ENCODE data around the gene EXOC6B. TPM values are rescaled to one million over a fixed set of nuclear protein-coding genes. Genes with fewer than 3 reads are reported as not detected.

Gene EXOC6B
- total and polyA plus RNA-seq, 2 donors from 2014 or later = 5.9 to 31.3 TPM

DNA sequence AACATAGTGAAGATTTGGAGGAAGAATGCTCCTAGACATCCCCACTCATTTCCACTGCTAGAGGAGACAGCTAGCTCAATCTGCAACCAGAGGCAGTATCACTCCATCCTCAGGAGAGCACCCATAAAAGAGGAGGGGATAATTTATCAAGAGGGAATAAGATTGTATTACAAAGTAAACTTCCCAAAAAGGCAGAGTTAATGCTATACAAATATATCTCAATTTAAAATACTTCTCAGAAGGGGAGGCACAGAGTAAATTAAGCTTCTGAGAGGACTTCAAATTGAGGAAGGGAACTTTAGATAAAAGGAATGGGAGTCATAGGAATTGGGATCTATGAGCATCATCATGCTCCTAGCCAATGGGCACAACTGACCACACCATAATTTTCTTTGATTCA, 29.1 kb downstream of the EXOC6B start:
- Histone ChIP-seq H3K9ac (ENCODE audit: low read length in 3 of 3) (no peak overlapping the region), H3K9me3 (ENCODE audit: control insufficient read depth in 2 of 3, insufficient read depth in 1 of 3, low read length in 3 of 3) (no peaks in the 10 kb centered on the region), H3K27ac (ENCODE audit: low read depth in 2 of 2, low read length in 2 of 2) (no peak overlapping the region), H3K4me1 (ENCODE audit: control insufficient read depth in 2 of 3, insufficient read depth in 2 of 3, low read depth in 1 of 3, low read length in 3 of 3) (peaks cover 0 to 6% (median 3%) of the 10 kb centered on the region in 3 donors), H3K36me3 (ENCODE audit: control insufficient read depth in 2 of 3, insufficient read depth in 3 of 3, low read length in 3 of 3) (no peaks in the 10 kb centered on the region), H3K27me3 (ENCODE audit: control insufficient read depth, insufficient read depth, low read length) (no peaks in the 10 kb centered on the region), H3K4me3 (ENCODE audit: low read length in 3 of 3) (no peak overlapping the region)
- FAIRE-seq (no peak), DNase-seq (peak in 1 of 5 donors; percentile 2)
- intact Hi-C loops (cut with DNase I) = no loop called here
- TF ChIP-seq, protein P1, sequence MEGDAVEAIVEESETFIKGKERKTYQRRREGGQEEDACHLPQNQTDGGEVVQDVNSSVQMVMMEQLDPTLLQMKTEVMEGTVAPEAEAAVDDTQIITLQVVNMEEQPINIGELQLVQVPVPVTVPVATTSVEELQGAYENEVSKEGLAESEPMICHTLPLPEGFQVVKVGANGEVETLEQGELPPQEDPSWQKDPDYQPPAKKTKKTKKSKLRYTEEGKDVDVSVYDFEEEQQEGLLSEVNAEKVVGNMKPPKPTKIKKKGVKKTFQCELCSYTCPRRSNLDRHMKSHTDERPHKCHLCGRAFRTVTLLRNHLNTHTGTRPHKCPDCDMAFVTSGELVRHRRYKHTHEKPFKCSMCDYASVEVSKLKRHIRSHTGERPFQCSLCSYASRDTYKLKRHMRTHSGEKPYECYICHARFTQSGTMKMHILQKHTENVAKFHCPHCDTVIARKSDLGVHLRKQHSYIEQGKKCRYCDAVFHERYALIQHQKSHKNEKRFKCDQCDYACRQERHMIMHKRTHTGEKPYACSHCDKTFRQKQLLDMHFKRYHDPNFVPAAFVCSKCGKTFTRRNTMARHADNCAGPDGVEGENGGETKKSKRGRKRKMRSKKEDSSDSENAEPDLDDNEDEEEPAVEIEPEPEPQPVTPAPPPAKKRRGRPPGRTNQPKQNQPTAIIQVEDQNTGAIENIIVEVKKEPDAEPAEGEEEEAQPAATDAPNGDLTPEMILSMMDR (IDR thresholded peaks at IDR 0.05; ENCODE audit: borderline replicate concordance, extremely low read depth, insufficient read depth) = no peak

DNA sequence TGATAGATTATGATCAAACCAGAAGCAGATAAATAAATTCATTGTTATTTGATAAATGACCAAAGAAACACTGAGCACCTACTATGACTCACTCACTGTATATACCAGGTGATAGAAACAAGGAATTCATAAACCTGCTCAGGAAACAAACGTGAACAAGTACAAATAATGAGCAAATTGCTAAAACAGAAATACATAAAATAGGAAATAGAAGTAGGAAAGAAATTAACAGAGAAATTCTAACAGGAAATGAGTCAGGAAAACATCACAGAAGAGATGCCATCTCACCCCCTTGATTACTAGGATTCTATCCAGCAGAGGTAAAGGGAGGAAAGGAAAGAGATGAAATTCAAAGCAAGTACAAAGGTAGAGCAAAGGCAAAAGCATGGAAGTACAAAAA, 31.3 kb downstream of the EXOC6B start:
- TF ChIP-seq, protein P1 (IDR thresholded peaks at IDR 0.05; ENCODE audit: borderline replicate concordance, extremely low read depth, insufficient read depth) = no peak
- Histone ChIP-seq H3K4me3 (ENCODE audit: low read length in 3 of 3) (no peak overlapping the region), H3K27ac (ENCODE audit: low read depth in 2 of 2, low read length in 2 of 2) (no peak overlapping the region), H3K36me3 (ENCODE audit: control insufficient read depth in 2 of 3, insufficient read depth in 3 of 3, low read length in 3 of 3) (no peaks in the 10 kb centered on the region), H3K27me3 (ENCODE audit: control insufficient read depth, insufficient read depth, low read length) (no peaks in the 10 kb centered on the region), H3K9me3 (ENCODE audit: control insufficient read depth in 2 of 3, insufficient read depth in 1 of 3, low read length in 3 of 3) (no peaks in the 10 kb centered on the region), H3K4me1 (ENCODE audit: control insufficient read depth in 2 of 3, insufficient read depth in 2 of 3, low read depth in 1 of 3, low read length in 3 of 3) (peaks cover 0 to 6% (median 3%) of the 10 kb centered on the region in 3 donors), H3K9ac (ENCODE audit: low read length in 3 of 3) (no peak overlapping the region)
- no peak for DNase-seq
- intact Hi-C loops (cut with DNase I) = no loop called here
- FAIRE-seq = peak; percentile 32

DNA sequence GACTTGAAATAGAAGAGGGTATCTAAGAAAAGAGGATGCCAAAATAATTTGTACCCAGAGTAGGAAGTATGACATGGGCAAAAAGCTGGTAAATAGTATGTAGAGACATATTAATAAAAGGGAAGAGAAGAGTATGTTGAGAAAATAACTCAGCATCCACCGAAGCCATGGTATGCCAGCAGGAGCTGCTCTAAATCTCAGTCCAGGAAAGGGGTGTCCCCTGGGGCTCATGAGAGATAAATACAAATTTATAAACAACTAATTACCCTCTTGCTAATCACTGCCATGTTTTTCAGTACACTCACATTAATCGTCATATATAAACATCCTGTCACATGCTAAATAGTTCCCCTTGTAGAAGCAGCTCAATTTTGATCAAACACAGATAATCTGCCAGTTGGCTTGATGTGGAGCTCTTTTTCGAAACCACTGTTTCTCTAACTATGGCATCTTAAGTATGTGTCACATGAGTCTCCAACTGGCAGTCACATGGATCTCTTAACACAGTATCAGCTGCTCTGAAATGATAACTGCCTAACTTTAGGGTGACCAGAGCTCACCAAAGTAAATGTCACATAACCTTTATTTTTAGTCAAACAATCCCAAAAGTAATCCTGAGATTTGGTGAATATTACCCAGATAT, 31.9 kb downstream of the EXOC6B start:
- Histone ChIP-seq H3K27me3 (ENCODE audit: control insufficient read depth, insufficient read depth, low read length) (no peaks in the 10 kb centered on the region), H3K9ac (ENCODE audit: low read length in 3 of 3) (no peak overlapping the region), H3K9me3 (ENCODE audit: control insufficient read depth in 2 of 3, insufficient read depth in 1 of 3, low read length in 3 of 3) (no peaks in the 10 kb centered on the region), H3K36me3 (ENCODE audit: control insufficient read depth in 2 of 3, insufficient read depth in 3 of 3, low read length in 3 of 3) (no peaks in the 10 kb centered on the region), H3K4me3 (ENCODE audit: low read length in 3 of 3) (no peak overlapping the region), H3K4me1 (ENCODE audit: control insufficient read depth in 2 of 3, insufficient read depth in 2 of 3, low read depth in 1 of 3, low read length in 3 of 3) (peaks cover 0 to 6% (median 3%) of the 10 kb centered on the region in 3 donors), H3K27ac (ENCODE audit: low read depth in 2 of 2, low read length in 2 of 2) (no peak overlapping the region)
- DNase-seq (peak in 1 of 5 donors; percentile 1), FAIRE-seq (no peak)
- TF ChIP-seq, protein P1 (IDR thresholded peaks at IDR 0.05; ENCODE audit: borderline replicate concordance, extremely low read depth, insufficient read depth) = no peak
- intact Hi-C loops (cut with DNase I) = no loop called here

DNA sequence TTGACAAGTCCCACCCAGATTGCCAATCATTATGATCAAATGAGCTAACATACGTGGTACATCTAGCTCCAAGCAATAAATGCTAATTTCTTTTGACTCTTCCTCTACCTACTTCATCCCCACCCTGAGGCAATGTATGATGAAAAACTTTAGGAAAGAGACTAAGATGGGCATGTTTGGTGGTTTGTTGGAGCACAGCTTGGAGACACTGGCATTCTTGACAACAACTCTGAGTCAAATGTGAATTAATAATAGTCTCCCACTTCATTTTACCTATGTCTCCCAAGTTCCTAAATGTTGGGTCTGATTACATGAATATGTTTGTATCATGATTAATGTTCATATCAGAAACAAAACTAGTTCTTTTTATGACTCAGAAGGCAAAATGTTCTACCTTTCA, 36.6 kb downstream of the EXOC6B start:
- TF ChIP-seq, protein P1 (IDR thresholded peaks at IDR 0.05; ENCODE audit: borderline replicate concordance, extremely low read depth, insufficient read depth) = no peak
- FAIRE-seq = no peak
- no peaks in the 10 kb centered on the region for H3K27me3 ChIP-seq (ENCODE audit: control insufficient read depth, insufficient read depth, low read length)
- no peak for DNase-seq
- intact Hi-C loops (cut with DNase I) = no loop called here
- no peak overlapping the region for H3K4me3 ChIP-seq (ENCODE audit: low read length in 3 of 3)
- no peaks in the 10 kb centered on the region for H3K4me1 ChIP-seq (ENCODE audit: control insufficient read depth in 2 of 3, insufficient read depth in 2 of 3, low read depth in 1 of 3, low read length in 3 of 3)
- no peak overlapping the region for H3K9ac ChIP-seq (ENCODE audit: low read length in 3 of 3)
- H3K36me3 ChIP-seq (ENCODE audit: control insufficient read depth in 2 of 3, insufficient read depth in 3 of 3, low read length in 3 of 3) = no peaks in the 10 kb centered on the region
- no peak overlapping the region for H3K27ac ChIP-seq (ENCODE audit: low read depth in 2 of 2, low read length in 2 of 2)
- no peaks in the 10 kb centered on the region for H3K9me3 ChIP-seq (ENCODE audit: control insufficient read depth in 2 of 3, insufficient read depth in 1 of 3, low read length in 3 of 3)
